Measurements from ENCODE around the gene HES4. TPM values are rescaled to one million over a fixed set of nuclear protein-coding genes. Genes with fewer than 3 reads are reported as not detected.
"Not testable (repeated sequence)": the region's sequence is repeated elsewhere in the genome, so short reads cannot be mapped to it uniquely, and the experiment has no call there.

The HES4 gene
- total RNA-seq, 1 experiment from 2014 or later, result 18.5 TPM

DNA sequence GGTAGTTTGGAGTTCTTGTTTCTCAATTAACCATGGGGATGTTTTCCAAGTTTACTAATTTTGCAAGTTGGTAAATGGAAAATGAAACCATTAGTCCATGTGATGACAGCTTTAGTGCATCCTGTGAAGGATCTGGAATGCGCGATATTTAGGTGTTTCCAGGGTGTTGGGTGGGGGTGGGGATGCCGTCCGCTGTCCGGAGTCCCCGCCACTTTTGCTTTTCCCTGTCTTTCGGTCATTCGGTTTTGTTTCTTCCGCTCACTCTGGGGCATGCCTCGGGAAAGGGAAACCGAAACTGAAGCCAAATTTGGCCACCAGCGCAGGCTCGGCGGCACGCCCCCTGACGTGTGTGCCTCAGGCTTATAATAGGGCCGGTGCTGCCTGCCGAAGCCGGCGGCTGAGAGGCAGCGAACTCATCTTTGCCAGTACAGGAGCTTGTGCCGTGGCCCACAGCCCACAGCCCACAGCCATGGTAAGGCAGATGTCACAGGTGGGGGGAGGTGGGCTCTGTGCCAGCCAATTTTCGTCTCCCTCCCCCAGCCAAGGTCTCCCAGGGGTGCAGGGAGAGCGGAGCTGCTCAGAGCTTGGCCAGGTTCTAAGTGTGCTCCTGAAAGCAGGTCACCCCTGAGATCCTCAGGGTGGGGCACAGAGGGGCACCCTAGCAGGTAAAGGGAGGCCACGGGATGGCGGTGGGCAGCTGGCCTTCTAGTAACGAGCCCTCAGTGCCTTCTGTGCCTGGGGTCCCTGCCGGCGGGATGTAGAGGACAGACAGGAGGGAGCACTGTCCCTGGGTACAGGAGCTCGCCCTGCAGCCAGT lies 13.4 kb upstream of the HES4 start, which contains the start of gene ISG15:
TSS of gene ISG15 (plus strand) at position 393 of the 817 bp plus-strand sequence. CDS start at position 470, 77 bp downstream.
- peaks cover 15% of the 10 kb centered on the region for H3K4me1 ChIP-seq (ENCODE audit: insufficient read depth, low read length, poor library complexity, severe bottlenecking)
- TF ChIP-seq CTCF (conservative IDR thresholded peaks at IDR 0.05; ENCODE audit: low read depth, low read length) (no peak), EZH2 (IDR thresholded peaks at IDR 0.05; ENCODE audit: borderline replicate concordance, low read depth, low read length, poor library complexity, severe bottlenecking) (no peak)
- intact Hi-C loops (cut with micrococcal nuclease; ENCODE audit: unreplicated experiment), result no loop called here
- DNase-seq (ENCODE audit: low spot score), result peak; percentile 90
- no peaks in the 10 kb centered on the region for H3K27me3 ChIP-seq (replicated peaks; ENCODE audit: insufficient read depth, low read depth, low read length, poor library complexity)
- BruUV-seq (replicated peaks), result TSS peak; percentile 83
- peak within 1 kb of the TSS; percentile 53 for H3K4me3 ChIP-seq (ENCODE audit: low read depth, low read length, poor library complexity, severe bottlenecking)
- H3K27ac ChIP-seq (ENCODE audit: low read depth, low read length, poor library complexity, severe bottlenecking), result peak within 1 kb of the TSS; percentile 85
- H3K9me3 ChIP-seq (ENCODE audit: low read depth, low read length, poor library complexity, severe bottlenecking), result no peaks in the 10 kb centered on the region
- H3K36me3 ChIP-seq (ENCODE audit: insufficient read depth, low read length, poor library complexity, severe bottlenecking), result no peaks in the 10 kb centered on the region
- POLR2A ChIA-PET (ENCODE audit: low non-redundant PET), result no interaction called here
- CTCF ChIA-PET, result interaction anchor here (1.2 to 1.9 kb wide), 3 partner anchors 9 to 51 kb away, joined by 3 to 14 read pairs (median 5); no protein-coding TSS in a partner anchor

DNA sequence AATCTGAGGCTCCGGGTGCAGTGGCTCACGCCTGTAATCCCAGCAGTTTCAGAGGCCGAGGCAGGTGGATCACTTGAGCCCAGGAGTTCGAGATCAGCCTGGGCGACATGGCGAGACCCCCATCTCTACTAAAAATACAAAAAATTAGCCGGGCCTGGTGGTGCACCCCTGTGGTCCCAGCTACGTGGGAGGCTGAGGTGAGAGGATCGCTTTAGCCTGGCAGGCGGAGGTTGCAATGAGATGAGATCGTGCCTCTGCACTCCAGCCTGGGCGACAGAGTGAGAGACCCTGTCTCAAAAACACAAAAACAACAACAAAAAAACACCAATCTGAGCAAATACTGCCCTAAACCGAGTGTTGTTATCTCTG lies 12.8 kb upstream of the HES4 start:
- Histone ChIP-seq H3K4me3 (ENCODE audit: low read depth, low read length, poor library complexity, severe bottlenecking) (peak overlapping the region; percentile 53), H3K27ac (ENCODE audit: low read depth, low read length, poor library complexity, severe bottlenecking) (peak overlapping the region; percentile 85), H3K4me1 (ENCODE audit: insufficient read depth, low read length, poor library complexity, severe bottlenecking) (peaks cover 15% of the 10 kb centered on the region)
- H3K36me3 ChIP-seq (ENCODE audit: insufficient read depth, low read length, poor library complexity, severe bottlenecking); DNase-seq (ENCODE audit: low spot score); intact Hi-C loops (cut with micrococcal nuclease; ENCODE audit: unreplicated experiment); BruUV-seq (replicated peaks); H3K9me3 ChIP-seq (ENCODE audit: low read depth, low read length, poor library complexity, severe bottlenecking); H3K27me3 ChIP-seq (replicated peaks; ENCODE audit: insufficient read depth, low read depth, low read length, poor library complexity); POLR2A ChIA-PET (ENCODE audit: low non-redundant PET): not testable (repeated sequence)
- CTCF ChIA-PET, result interaction anchor here (1.9 kb wide), 1 partner anchor 10 kb away, joined by 14 read pairs; no protein-coding TSS in a partner anchor

DNA sequence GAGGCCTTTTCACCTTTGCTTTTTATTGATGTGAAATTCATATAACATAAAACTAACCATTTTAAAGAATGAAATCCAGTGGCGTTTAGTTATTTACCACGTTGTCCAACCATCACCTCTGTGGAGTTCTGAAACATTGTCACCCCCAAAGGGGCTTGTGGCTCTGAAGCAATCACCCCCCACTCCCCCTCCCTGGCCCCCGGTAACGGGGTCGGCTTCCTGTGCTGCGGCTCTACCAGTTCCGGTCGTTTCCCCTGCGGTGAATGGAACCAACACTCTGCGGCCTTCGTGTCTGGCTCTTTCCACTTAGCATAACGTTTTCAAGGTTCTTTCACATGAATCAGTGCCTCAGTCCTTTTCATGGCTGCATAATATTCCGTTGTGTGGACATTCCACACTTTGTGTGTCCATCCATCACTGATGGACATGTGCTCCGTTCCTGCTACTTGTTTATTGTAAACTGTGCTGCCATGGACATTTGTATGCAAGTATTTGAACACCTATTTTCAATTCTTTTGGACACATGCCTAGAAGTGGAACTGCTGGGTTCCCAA lies 11.6 kb upstream of the HES4 start:
- no TSS peak for BruUV-seq (replicated peaks)
- Histone ChIP-seq H3K9me3 (ENCODE audit: low read depth, low read length, poor library complexity, severe bottlenecking) (no peaks in the 10 kb centered on the region), H3K27me3 (replicated peaks; ENCODE audit: insufficient read depth, low read depth, low read length, poor library complexity) (no peaks in the 10 kb centered on the region), H3K4me3 (ENCODE audit: low read depth, low read length, poor library complexity, severe bottlenecking) (no peak overlapping the region), H3K27ac (ENCODE audit: low read depth, low read length, poor library complexity, severe bottlenecking) (no peak overlapping the region), H3K4me1 (ENCODE audit: insufficient read depth, low read length, poor library complexity, severe bottlenecking) (peaks cover 15% of the 10 kb centered on the region), H3K36me3 (ENCODE audit: insufficient read depth, low read length, poor library complexity, severe bottlenecking) (no peaks in the 10 kb centered on the region)
- intact Hi-C loops (cut with micrococcal nuclease; ENCODE audit: unreplicated experiment), result no loop called here
- TF ChIP-seq CTCF (conservative IDR thresholded peaks at IDR 0.05; ENCODE audit: low read depth, low read length), result no peak
- no peak for TF ChIP-seq EZH2 (IDR thresholded peaks at IDR 0.05; ENCODE audit: borderline replicate concordance, low read depth, low read length, poor library complexity, severe bottlenecking)
- ChIA-PET POLR2A (ENCODE audit: low non-redundant PET) (no interaction called here), CTCF (no interaction called here)
- no peak for DNase-seq (ENCODE audit: low spot score)

DNA sequence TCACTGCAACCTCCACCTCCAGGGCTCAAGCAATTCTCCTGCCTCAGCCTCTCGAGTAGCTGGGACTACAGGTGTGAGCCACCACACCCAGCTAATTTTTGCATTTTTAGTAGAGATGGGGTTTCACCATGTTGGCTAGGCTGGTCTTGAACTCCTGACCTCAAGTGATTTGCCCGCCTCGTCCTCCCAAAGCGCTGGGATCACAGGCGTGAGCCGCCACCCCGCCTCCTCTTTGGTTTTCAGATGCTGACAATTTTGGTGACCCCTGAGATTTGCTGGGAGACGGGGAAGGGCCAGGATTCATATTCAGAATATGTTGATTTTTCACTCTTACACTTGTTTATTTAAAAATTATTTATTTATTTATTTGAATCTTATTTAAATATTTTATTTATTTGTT lies 10.2 kb upstream of the HES4 start:
- H3K4me1 ChIP-seq (ENCODE audit: insufficient read depth, low read length, poor library complexity, severe bottlenecking), result peaks cover 15% of the 10 kb centered on the region
- CTCF ChIA-PET; H3K27me3 ChIP-seq (replicated peaks; ENCODE audit: insufficient read depth, low read depth, low read length, poor library complexity); DNase-seq (ENCODE audit: low spot score); H3K4me3 ChIP-seq (ENCODE audit: low read depth, low read length, poor library complexity, severe bottlenecking); intact Hi-C loops (cut with micrococcal nuclease; ENCODE audit: unreplicated experiment); H3K36me3 ChIP-seq (ENCODE audit: insufficient read depth, low read length, poor library complexity, severe bottlenecking); H3K27ac ChIP-seq (ENCODE audit: low read depth, low read length, poor library complexity, severe bottlenecking); H3K9me3 ChIP-seq (ENCODE audit: low read depth, low read length, poor library complexity, severe bottlenecking); POLR2A ChIA-PET (ENCODE audit: low non-redundant PET); BruUV-seq (replicated peaks): not testable (repeated sequence)

Measured in A673 (cell line).